Testis (tissue), 2 donors: ENCODE measurements around the gene ZNF320.

Source experiments
- CTCF ChIP-seq, 3 experiments: fragments of 450-650 bp in 2 of 3; fragments of 200-600 bp in 1 of 3; sonication (generic) in 1 of 3; IDR thresholded peaks; one replicate each; pipeline ENCODE4 v1.5.1; 2016 to 2019; ENCODE audit warnings: antibody characterized with exemption in 3 of 3, mild to moderate bottlenecking in 2 of 3, moderate library complexity in 1 of 3
- POLR2A ChIP-seq: fragments of 450-650 bp; IDR thresholded peaks from one replicate; pipeline ENCODE4 v1.6.1; 2017; ENCODE audit warnings: antibody characterized with exemption, mild to moderate bottlenecking, moderate library complexity

GRCh38 chr19:52917531-52917930, 20.1 kb upstream of the ZNF320 start:
- TF ChIP-seq CTCF (IDR thresholded peaks at IDR 0.05) (no peak), POLR2A (no peak)
